Right lobe of liver (tissue), 6 donors: ENCODE measurements around the gene TMEM176A. TPM values are rescaled to one million over a fixed set of nuclear protein-coding genes. Genes with fewer than 3 reads are reported as not detected.

Experiments
- ATAC-seq, 4 donors: fragments of 200-7000 bp; cut with Tn5 transposase; one replicate each; pipeline ENCODE4 v1.9.1; 2020; ENCODE audit warnings: mild to moderate bottlenecking in 4 of 4, moderate library complexity in 4 of 4
- DNase-seq, 3 donors: peaks; one replicate each; pipeline ENCODE4 v3.0.0-alpha.2; 2020
- H3K27ac ChIP-seq, 3 donors: fragments of 200-600 bp; one replicate each; pipeline ENCODE4 v1.8.0; 2022
- H3K27me3 ChIP-seq, 2 donors: fragments of 200-600 bp; one replicate each; pipeline ENCODE4 v1.8.0; 2022
- H3K36me3 ChIP-seq, 4 donors: fragments of 200-600 bp; sonication (generic) in 1 of 4; one replicate each; pipeline versions ENCODE4 v1.5.1 to v1.8.0; 2017 to 2022; ENCODE audit warnings: control low read depth in 1 of 4
- H3K4me1 ChIP-seq, 4 donors: fragments of 200-600 bp; sonication (generic) in 1 of 4; one replicate each; pipeline versions ENCODE4 v1.5.1 to v1.8.0; 2017 to 2022; ENCODE audit warnings: control low read depth in 1 of 4
- H3K4me3 ChIP-seq, 3 donors: fragments of 200-600 bp; one replicate each; pipeline ENCODE4 v1.8.0; 2022
- H3K9me3 ChIP-seq, 4 donors: fragments of 200-600 bp; sonication (generic) in 1 of 4; one replicate each; pipeline versions ENCODE4 v1.5.1 to v1.8.0; 2017 to 2022; ENCODE audit warnings: control low read depth in 1 of 4
- POLR2A ChIP-seq: fragments of 450-650 bp; IDR thresholded peaks from one replicate; pipeline ENCODE4 v1.6.1; 2017; ENCODE audit warnings: antibody characterized with exemption, mild to moderate bottlenecking
- WGBS: methylation state at CpG from one replicate; pipeline ENCODE4 v1.1.6; 2018; ENCODE audit warnings: low coverage, low lambda C conversion rate; ENCODE audit not compliant: insufficient coverage; ENCODE audit errors: missing lambda C conversion rate; 5-methylcytosine and 5-hydroxymethylcytosine counted together
- intact Hi-C, 2 donors: fragments of 100-400 bp; cut with DNase I; formaldehyde crosslinking; loops; one replicate each; pipeline versions ENCODE4 v1.11.2 to v1.14.1; 2022
- total RNA-seq, 6 experiments: library from RNA; depleted of rRNA in 2 of 6; stranded (reverse); fragments of >200 nt in 2 of 6; fragmentation: NEBNext Ultra II Directional in 3 of 6; extraction: Animal tissue kit (Norgen Biotek cat#: 25700) in 3 of 6; gene quantifications; one replicate each; pipeline versions ENCODE4 v1.1.0 to v1.2.4, GENCODE V29; 2016 to 2023
- TF ChIP-seq, protein P1 (sequence below), 4 donors: fragments of 200-600 bp in 3 of 4; fragments of 450-650 bp in 1 of 4; IDR thresholded peaks; one replicate each; pipeline versions ENCODE4 v1.5.1 to v1.8.0; 2016 to 2022; ENCODE audit warnings: antibody characterized with exemption in 4 of 4, mild to moderate bottlenecking in 2 of 4
- donor health status: DM: no; HTN: yes; CAD: no.
- donor health status: DM: no; HTN: no; CAD: no.
- donor health status: DM: no; HTN: no; CAD: no.
- donor health status: DM: no; HTN: yes; CAD: no.
- donor health status: DM: no; HTN: yes; CAD: no.

The TMEM176A gene
- total RNA-seq, 6 experiments from 2014 or later = 441 to 1,033 (median 702) TPM

DNA sequence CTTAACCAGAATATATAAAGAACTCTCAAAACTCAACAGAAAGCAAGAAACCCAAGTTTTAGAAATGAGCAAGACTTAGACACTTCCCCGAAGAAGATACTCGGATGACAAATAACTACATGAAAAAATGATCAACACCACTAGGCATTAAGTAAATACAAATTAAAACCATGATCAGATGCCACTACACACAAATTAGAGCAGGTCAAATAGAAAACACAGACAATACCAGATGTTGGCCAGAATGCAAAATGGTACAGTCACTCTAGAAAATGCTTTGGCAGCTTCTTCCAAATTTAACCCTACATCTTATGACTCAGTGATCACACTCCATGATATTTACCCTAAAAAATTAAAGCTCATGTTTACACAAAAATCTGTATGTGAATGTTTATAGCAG, 18.4 kb downstream of the TMEM176A start:
- Histone ChIP-seq H3K9me3 (no peaks in the 10 kb centered on the region), H3K36me3 (no peaks in the 10 kb centered on the region), H3K27me3 (no peaks in the 10 kb centered on the region), H3K4me3 (no peak overlapping the region), H3K27ac (no peak overlapping the region), H3K4me1 (peaks cover 0 to 9% (median 3%) of the 10 kb centered on the region in 4 donors)
- no peak for DNase-seq
- no peak for ATAC-seq
- TF ChIP-seq, protein P1, sequence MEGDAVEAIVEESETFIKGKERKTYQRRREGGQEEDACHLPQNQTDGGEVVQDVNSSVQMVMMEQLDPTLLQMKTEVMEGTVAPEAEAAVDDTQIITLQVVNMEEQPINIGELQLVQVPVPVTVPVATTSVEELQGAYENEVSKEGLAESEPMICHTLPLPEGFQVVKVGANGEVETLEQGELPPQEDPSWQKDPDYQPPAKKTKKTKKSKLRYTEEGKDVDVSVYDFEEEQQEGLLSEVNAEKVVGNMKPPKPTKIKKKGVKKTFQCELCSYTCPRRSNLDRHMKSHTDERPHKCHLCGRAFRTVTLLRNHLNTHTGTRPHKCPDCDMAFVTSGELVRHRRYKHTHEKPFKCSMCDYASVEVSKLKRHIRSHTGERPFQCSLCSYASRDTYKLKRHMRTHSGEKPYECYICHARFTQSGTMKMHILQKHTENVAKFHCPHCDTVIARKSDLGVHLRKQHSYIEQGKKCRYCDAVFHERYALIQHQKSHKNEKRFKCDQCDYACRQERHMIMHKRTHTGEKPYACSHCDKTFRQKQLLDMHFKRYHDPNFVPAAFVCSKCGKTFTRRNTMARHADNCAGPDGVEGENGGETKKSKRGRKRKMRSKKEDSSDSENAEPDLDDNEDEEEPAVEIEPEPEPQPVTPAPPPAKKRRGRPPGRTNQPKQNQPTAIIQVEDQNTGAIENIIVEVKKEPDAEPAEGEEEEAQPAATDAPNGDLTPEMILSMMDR (IDR thresholded peaks at IDR 0.05) = no peak
- no peak for TF ChIP-seq POLR2A
- WGBS = 76% methylated on average over 2 of the region's 2 CpGs
- intact Hi-C loops = no loop called here

- Histone ChIP-seq H3K27ac (no peak overlapping the region), H3K9me3 (no peaks in the 10 kb centered on the region), H3K27me3 (no peaks in the 10 kb centered on the region), H3K36me3 (no peaks in the 10 kb centered on the region), H3K4me1 (peaks cover 0 to 17% (median 8%) of the 10 kb centered on the region in 4 donors), H3K4me3 (no peak overlapping the region)
- DNase-seq (no peak), ATAC-seq (peak in 2 of 4 donors; percentile 23 to 62)
- no peak for TF ChIP-seq POLR2A
- TF ChIP-seq, protein P1 (IDR thresholded peaks at IDR 0.05) = no peak
- WGBS = 32% methylated on average over 5 of the region's 5 CpGs
- intact Hi-C loops = no loop called here
These were observed 19.6 kb downstream of the TMEM176A start for GRCh38 chr7:150820148-150820547.

GRCh38 chr7:150820578-150821198, 20.1 kb downstream of the TMEM176A start:
- TF ChIP-seq, protein P1 (IDR thresholded peaks at IDR 0.05) = peak in 3 of 4 donors; percentile 15 to 30 (median 21)
- no peak for TF ChIP-seq POLR2A
- no peak overlapping the region for H3K27ac ChIP-seq
- DNase-seq (no peak), ATAC-seq (peak in 1 of 4 donors; percentile 38)
- H3K4me1 ChIP-seq = peaks cover 0 to 23% (median 11%) of the 10 kb centered on the region in 4 donors
- H3K4me3 ChIP-seq = no peak overlapping the region
- H3K9me3 ChIP-seq = no peaks in the 10 kb centered on the region
- WGBS = 49% methylated on average over 3 of the region's 7 CpGs
- no peaks in the 10 kb centered on the region for H3K27me3 ChIP-seq
- intact Hi-C loops = no loop called here
- H3K36me3 ChIP-seq = no peaks in the 10 kb centered on the region

GRCh38 chr7:150823043-150823442, 22.5 kb downstream of the TMEM176A start:
- Histone ChIP-seq H3K4me3 (no peak overlapping the region), H3K27ac (no peak overlapping the region), H3K4me1 (peaks cover 0 to 36% (median 13%) of the 10 kb centered on the region in 4 donors), H3K9me3 (no peaks in the 10 kb centered on the region), H3K27me3 (no peaks in the 10 kb centered on the region), H3K36me3 (no peaks in the 10 kb centered on the region)
- intact Hi-C loops = no loop called here
- TF ChIP-seq, protein P1 (IDR thresholded peaks at IDR 0.05) = no peak
- TF ChIP-seq POLR2A = no peak
- 83% methylated on average over 6 of the region's 8 CpGs for WGBS
- DNase-seq = no peak
- ATAC-seq = no peak
